ENCODE measurements around the gene ALOX5AP.

Gene ALOX5AP

GRCh38 chr13:30770929-30771328 is 35.6 kb downstream of the ALOX5AP start:
- no peak for DNase-seq

GRCh38 chr13:30773561-30773960 is 38.2 kb downstream of the ALOX5AP start:
- DNase-seq = no peak

GRCh38 chr13:30774214-30774730 is 38.9 kb downstream of the ALOX5AP start:
- peak; percentile 53 for DNase-seq

- no peak for DNase-seq
Measured at GRCh38 chr13:30776661-30777060, 41.3 kb downstream of the ALOX5AP start.

GRCh38 chr13:30779016-30779415 is 43.7 kb downstream of the ALOX5AP start:
- DNase-seq = no peak

GRCh38 chr13:30779608-30780007 is 44.3 kb downstream of the ALOX5AP start:
- DNase-seq = no peak

- DNase-seq = no peak
Measured at GRCh38 chr13:30780338-30780981, 45.1 kb downstream of the ALOX5AP start.

GRCh38 chr13:30785191-30785850 is 50.0 kb downstream of the ALOX5AP start:
- DNase-seq = no peak

GRCh38 chr13:30786648-30787047 is 51.3 kb downstream of the ALOX5AP start:
- no peak for DNase-seq

GRCh38 chr13:30787738-30788525 is 52.6 kb downstream of the ALOX5AP start:
- no peak for DNase-seq

GRCh38 chr13:30789166-30789862 is 54.0 kb downstream of the ALOX5AP start:
- DNase-seq = no peak

GRCh38 chr13:30790592-30790991 is 55.2 kb downstream of the ALOX5AP start:
- DNase-seq = no peak

GRCh38 chr13:30791354-30792001 is 56.1 kb downstream of the ALOX5AP start:
- DNase-seq = no peak

- DNase-seq = no peak
Measured at GRCh38 chr13:30792285-30793000, 57.1 kb downstream of the ALOX5AP start.

GRCh38 chr13:30796132-30796572 is 60.8 kb downstream of the ALOX5AP start:
- peak; percentile 14 for DNase-seq

- no peak for DNase-seq
Measured at GRCh38 chr13:30796631-30797601, 61.6 kb downstream of the ALOX5AP start.

- DNase-seq = no peak
Measured at GRCh38 chr13:30797847-30798535, 62.6 kb downstream of the ALOX5AP start.

- DNase-seq = no peak
Measured at GRCh38 chr13:30798776-30799355, 63.5 kb downstream of the ALOX5AP start.

GRCh38 chr13:30799356-30799824 is 64.0 kb downstream of the ALOX5AP start:
- DNase-seq = no peak
